ENCODE data around the gene FBXL20. TPM values are rescaled to one million over a fixed set of nuclear protein-coding genes. Genes with fewer than 3 reads are reported as not detected.

Gene FBXL20
- polyA plus RNA-seq, 1 experiment, result 5.7 TPM

DNA sequence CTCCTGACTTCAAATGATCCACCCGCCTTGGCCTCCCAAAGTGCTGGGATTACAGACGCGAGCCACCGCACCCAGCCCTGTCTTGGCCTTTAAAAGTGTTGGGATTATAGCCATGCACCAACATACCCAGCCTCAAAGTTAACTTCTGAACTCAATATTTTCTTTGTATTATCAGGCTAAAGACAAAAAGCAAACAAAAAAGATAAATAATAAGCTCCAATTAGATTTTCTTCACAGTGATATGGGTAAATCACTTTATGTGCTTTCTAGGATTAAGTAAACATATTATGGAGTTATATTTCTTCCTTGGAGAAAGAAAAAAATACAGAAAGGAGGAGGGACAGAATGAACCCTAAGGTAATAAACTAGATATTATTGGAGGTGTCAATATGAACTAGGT lies 74.3 kb downstream of the FBXL20 start:
- Histone ChIP-seq H3K4me3 (ENCODE audit: low read depth, low read length) (no peak overlapping the region), H3K27me3 (ENCODE audit: control insufficient read depth, insufficient read depth, low read length) (no peaks in the 10 kb centered on the region), H3K27ac (ENCODE audit: low read depth, low read length) (no peak overlapping the region), H3K9me3 (ENCODE audit: control insufficient read depth, insufficient read depth, low read length) (no peaks in the 10 kb centered on the region)
- TF ChIP-seq CTCF (IDR thresholded peaks at IDR 0.05; ENCODE audit: low read depth, low read length), result no peak
- no peak for DNase-seq (ENCODE audit: low read depth, low spot score)
- POLR2A ChIA-PET, result no interaction called here
- CTCF ChIA-PET, result no interaction called here

DNA sequence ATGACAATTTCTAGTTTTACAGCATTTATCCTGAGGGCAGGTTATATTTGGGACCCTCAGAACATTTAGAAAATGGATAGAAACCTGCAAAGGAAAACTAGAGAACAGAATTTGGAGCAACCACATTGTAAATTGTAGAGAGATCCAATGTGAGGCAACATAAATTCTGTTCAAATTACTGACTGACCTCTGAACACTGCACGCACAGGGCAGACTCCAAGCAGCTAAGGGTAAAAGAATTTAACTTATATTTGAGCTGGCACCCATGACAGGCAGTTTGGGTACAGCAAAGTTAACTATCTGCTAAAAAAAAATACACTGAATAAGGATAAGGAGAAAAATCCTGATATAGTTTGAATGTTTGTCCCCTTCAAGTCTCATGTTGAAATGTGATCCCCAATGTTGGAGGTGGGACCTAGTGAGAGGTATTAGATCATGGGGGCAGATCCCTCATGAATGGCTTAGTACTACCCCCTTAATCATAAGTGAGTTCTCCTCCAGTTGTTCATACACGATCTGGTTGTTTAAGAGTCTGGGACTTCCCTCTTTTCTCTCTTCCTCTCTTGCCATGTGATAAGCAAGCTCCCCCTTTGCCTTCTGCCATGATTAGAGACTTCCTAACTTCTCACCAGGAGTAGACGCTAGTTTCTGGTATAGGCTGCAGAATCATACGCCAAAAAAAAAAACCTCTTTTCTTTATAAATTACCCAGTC lies 75.7 kb downstream of the FBXL20 start:
- H3K27ac ChIP-seq (ENCODE audit: low read depth, low read length), result no peak overlapping the region
- ChIA-PET POLR2A (no interaction called here), CTCF (no interaction called here)
- no peak for TF ChIP-seq CTCF (IDR thresholded peaks at IDR 0.05; ENCODE audit: low read depth, low read length)
- no peaks in the 10 kb centered on the region for H3K27me3 ChIP-seq (ENCODE audit: control insufficient read depth, insufficient read depth, low read length)
- H3K9me3 ChIP-seq (ENCODE audit: control insufficient read depth, insufficient read depth, low read length), result no peaks in the 10 kb centered on the region
- DNase-seq (ENCODE audit: low read depth, low spot score), result no peak
- no peak overlapping the region for H3K4me3 ChIP-seq (ENCODE audit: low read depth, low read length)

GRCh38 chr17:39318636-39319035 lies 82.8 kb downstream of the FBXL20 start:
- no peak for TF ChIP-seq CTCF (IDR thresholded peaks at IDR 0.05; ENCODE audit: low read depth, low read length)
- H3K4me3 ChIP-seq (ENCODE audit: low read depth, low read length), result no peak overlapping the region
- H3K27ac ChIP-seq (ENCODE audit: low read depth, low read length), result no peak overlapping the region
- ChIA-PET POLR2A (no interaction called here), CTCF (no interaction called here)
- DNase-seq (ENCODE audit: low read depth, low spot score), result no peak
- no peaks in the 10 kb centered on the region for H3K9me3 ChIP-seq (ENCODE audit: control insufficient read depth, insufficient read depth, low read length)
- no peaks in the 10 kb centered on the region for H3K27me3 ChIP-seq (ENCODE audit: control insufficient read depth, insufficient read depth, low read length)

- ChIA-PET CTCF (interaction anchor here (0.6 to 1.0 kb wide), 2 partner anchors 36 to 114 kb away, joined by 4 to 5 read pairs; no protein-coding TSS in a partner anchor), POLR2A (no interaction called here)
- no peak for DNase-seq (ENCODE audit: low read depth, low spot score)
- Histone ChIP-seq H3K4me3 (ENCODE audit: low read depth, low read length) (no peak overlapping the region), H3K27me3 (ENCODE audit: control insufficient read depth, insufficient read depth, low read length) (no peaks in the 10 kb centered on the region), H3K9me3 (ENCODE audit: control insufficient read depth, insufficient read depth, low read length) (no peaks in the 10 kb centered on the region), H3K27ac (ENCODE audit: low read depth, low read length) (no peak overlapping the region)
- TF ChIP-seq CTCF (IDR thresholded peaks at IDR 0.05; ENCODE audit: low read depth, low read length), result no peak
Observed at GRCh38 chr17:39306509-39307212, 94.8 kb downstream of the FBXL20 start.

- Histone ChIP-seq H3K4me3 (ENCODE audit: low read depth, low read length) (no peak overlapping the region), H3K27ac (ENCODE audit: low read depth, low read length) (no peak overlapping the region), H3K9me3 (ENCODE audit: control insufficient read depth, insufficient read depth, low read length) (no peaks in the 10 kb centered on the region), H3K27me3 (ENCODE audit: control insufficient read depth, insufficient read depth, low read length) (no peaks in the 10 kb centered on the region)
- POLR2A ChIA-PET, result no interaction called here
- DNase-seq (ENCODE audit: low read depth, low spot score), result no peak
- CTCF ChIA-PET, result no interaction called here
- TF ChIP-seq CTCF (IDR thresholded peaks at IDR 0.05; ENCODE audit: low read depth, low read length), result no peak
Observed at GRCh38 chr17:39305978-39306377, 95.4 kb downstream of the FBXL20 start.

Data from AG04450 (cell line).